MM.1S (cell line): ENCODE results near the gene MTMR12.

Source experiments
- DNase-seq: peaks from one replicate; pipeline ENCODE4 v3.0.0-alpha.2; 2015
- H2AFZ ChIP-seq: fragments of 300-600 bp; sonication (generic); 2 replicates; pipeline ENCODE4 v1.6.0; 2016; ENCODE audit warnings: antibody characterized with exemption, low read length
- H3F3A ChIP-seq: fragments of 300-600 bp; sonication (generic); 2 replicates; pipeline ENCODE4 v1.6.1; 2016; ENCODE audit warnings: mild to moderate bottlenecking, antibody characterized with exemption, low read length, moderate library complexity, mixed read lengths; ENCODE audit not compliant: insufficient read depth
- H3K27ac ChIP-seq: fragments of 300-600 bp; sonication (generic); 2 replicates; pipeline ENCODE4 v1.5.1; 2016; ENCODE audit warnings: mild to moderate bottlenecking, low read length
- H3K27me3 ChIP-seq: fragments of 300-600 bp; sonication (generic); replicated peaks from 2 replicates; pipeline ENCODE4 v1.6.0; 2016; ENCODE audit warnings: low read length; ENCODE audit not compliant: insufficient read depth
- H3K36me3 ChIP-seq: fragments of 300-600 bp; sonication (generic); replicated peaks from 2 replicates; pipeline ENCODE4 v1.6.1; 2016; ENCODE audit warnings: mild to moderate bottlenecking, low read length, mixed read lengths; ENCODE audit not compliant: insufficient read depth
- H3K4me1 ChIP-seq: fragments of 300-600 bp; sonication (generic); 2 replicates; pipeline ENCODE4 v1.6.1; 2016; ENCODE audit warnings: low read length, mixed read lengths
- H3K4me2 ChIP-seq: fragments of 300-600 bp; sonication (generic); 2 replicates; pipeline ENCODE4 v1.6.0; 2016; ENCODE audit warnings: low read depth, low read length
- H3K4me3 ChIP-seq: fragments of 300-600 bp; sonication (generic); 2 replicates; pipeline ENCODE4 v1.5.1; 2016; ENCODE audit warnings: low read length, mixed read lengths
- H3K79me2 ChIP-seq: fragments of 300-600 bp; sonication (generic); 2 replicates; pipeline ENCODE4 v1.6.1; 2016; ENCODE audit warnings: mixed run types, low read length, mixed read lengths
- H3K9ac ChIP-seq: fragments of 300-600 bp; sonication (generic); 2 replicates; pipeline ENCODE4 v1.6.1; 2016; ENCODE audit warnings: low read length, mixed read lengths
- H3K9me2 ChIP-seq: fragments of 300-600 bp; sonication (generic); replicated peaks from 2 replicates; pipeline ENCODE4 v1.6.1; 2016; ENCODE audit warnings: mild to moderate bottlenecking, low read length, mixed read lengths; ENCODE audit not compliant: insufficient read depth
- H3K9me3 ChIP-seq: fragments of 300-600 bp; sonication (generic); replicated peaks from 2 replicates; pipeline ENCODE4 v1.6.1; 2016; ENCODE audit warnings: mild to moderate bottlenecking, low read length, mixed read lengths; ENCODE audit not compliant: insufficient read depth
- H4K20me1 ChIP-seq: fragments of 300-600 bp; sonication (generic); 2 replicates; pipeline ENCODE4 v1.6.1; 2016; ENCODE audit warnings: mild to moderate bottlenecking, low read length, moderate library complexity, mixed read lengths; ENCODE audit not compliant: insufficient read depth
- CTCF ChIP-seq: fragments of 300-600 bp; sonication (generic); IDR thresholded peaks from 2 replicates; pipeline ENCODE4 v1.5.1; 2016; ENCODE audit warnings: antibody characterized with exemption, low read length, mixed read lengths
- EZH2 ChIP-seq: fragments of 300-600 bp; sonication (generic); optimal IDR thresholded peaks from 2 replicates; pipeline ENCODE3; 2017; ENCODE audit warnings: low read depth, mild to moderate bottlenecking, antibody characterized with exemption, low read length, mixed read lengths
- EZH2phosphoT487 ChIP-seq: fragments of 300-600 bp; sonication (generic); IDR thresholded peaks from 2 replicates; pipeline ENCODE4 v1.6.1; 2018; ENCODE audit warnings: antibody characterized with exemption, low read length

MTMR12 gene

GRCh38 chr5:32304622-32305021 is 8.1 kb downstream of the MTMR12 start:
- no peaks in the 10 kb centered on the region for H3K9me2 ChIP-seq
- no peak overlapping the region for H3K4me3 ChIP-seq
- no peaks in the 10 kb centered on the region for H3F3A ChIP-seq
- peaks cover 6% of the 10 kb centered on the region for H3K4me1 ChIP-seq
- no peak overlapping the region for H2AFZ ChIP-seq
- TF ChIP-seq EZH2phosphoT487 (no peak), CTCF (no peak), EZH2 (no peak)
- no peak overlapping the region for H3K27ac ChIP-seq
- H3K9ac ChIP-seq, result no peak overlapping the region
- no peaks in the 10 kb centered on the region for H3K36me3 ChIP-seq
- H4K20me1 ChIP-seq, result no peaks in the 10 kb centered on the region
- no peak overlapping the region for H3K4me2 ChIP-seq
- no peak for DNase-seq
- no peaks in the 10 kb centered on the region for H3K9me3 ChIP-seq
- peaks cover 99% of the 10 kb centered on the region for H3K79me2 ChIP-seq
- H3K27me3 ChIP-seq, result no peaks in the 10 kb centered on the region

- H3K27ac ChIP-seq, result no peak overlapping the region
- no peaks in the 10 kb centered on the region for H3K36me3 ChIP-seq
- H3K4me2 ChIP-seq, result no peak overlapping the region
- H3K9ac ChIP-seq, result no peak overlapping the region
- no peaks in the 10 kb centered on the region for H4K20me1 ChIP-seq
- H3K4me3 ChIP-seq, result no peak overlapping the region
- H3K27me3 ChIP-seq, result no peaks in the 10 kb centered on the region
- H3F3A ChIP-seq, result no peaks in the 10 kb centered on the region
- no peaks in the 10 kb centered on the region for H3K9me3 ChIP-seq
- H2AFZ ChIP-seq, result no peak overlapping the region
- TF ChIP-seq EZH2phosphoT487 (no peak), CTCF (no peak), EZH2 (no peak)
- H3K4me1 ChIP-seq, result peaks cover 6% of the 10 kb centered on the region
- H3K9me2 ChIP-seq, result no peaks in the 10 kb centered on the region
- H3K79me2 ChIP-seq, result peaks cover 99% of the 10 kb centered on the region
- no peak for DNase-seq
Observed at GRCh38 chr5:32303755-32304120, 9.0 kb downstream of the MTMR12 start.

- Histone ChIP-seq H3K9me2 (no peaks in the 10 kb centered on the region), H4K20me1 (no peaks in the 10 kb centered on the region), H3K27ac (no peak overlapping the region), H3K36me3 (no peaks in the 10 kb centered on the region), H3K4me1 (peaks cover 9% of the 10 kb centered on the region), H3K9me3 (no peaks in the 10 kb centered on the region), H3K4me3 (no peak overlapping the region), H3K79me2 (peaks cover 97% of the 10 kb centered on the region), H3K9ac (no peak overlapping the region), H3K4me2 (no peak overlapping the region), H3F3A (no peaks in the 10 kb centered on the region), H3K27me3 (no peaks in the 10 kb centered on the region), H2AFZ (no peak overlapping the region)
- no peak for DNase-seq
- no peak for TF ChIP-seq EZH2
- TF ChIP-seq EZH2phosphoT487, result no peak
- no peak for TF ChIP-seq CTCF
Observed at GRCh38 chr5:32302835-32303754, 9.6 kb downstream of the MTMR12 start.
